Purkinje cell (primary cell): ENCODE data around the gene LYPD6. TPM values are rescaled to one million over a fixed set of nuclear protein-coding genes. Genes with fewer than 3 reads are reported as not detected.

Source experiments
- polyA plus RNA-seq: library from polyadenylated mRNA; unstranded; fragments of >200 nt; fragmentation: Nextera tagmentation; gene quantifications from 2 replicates; pipeline ENCODE4 v1.2.1, GENCODE V29; 2014

The LYPD6 gene, protein sequence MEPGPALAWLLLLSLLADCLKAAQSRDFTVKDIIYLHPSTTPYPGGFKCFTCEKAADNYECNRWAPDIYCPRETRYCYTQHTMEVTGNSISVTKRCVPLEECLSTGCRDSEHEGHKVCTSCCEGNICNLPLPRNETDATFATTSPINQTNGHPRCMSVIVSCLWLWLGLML
- polyA plus RNA-seq = 0.93 TPM in 1 of 2 replicates, not detected in the other

DNA sequence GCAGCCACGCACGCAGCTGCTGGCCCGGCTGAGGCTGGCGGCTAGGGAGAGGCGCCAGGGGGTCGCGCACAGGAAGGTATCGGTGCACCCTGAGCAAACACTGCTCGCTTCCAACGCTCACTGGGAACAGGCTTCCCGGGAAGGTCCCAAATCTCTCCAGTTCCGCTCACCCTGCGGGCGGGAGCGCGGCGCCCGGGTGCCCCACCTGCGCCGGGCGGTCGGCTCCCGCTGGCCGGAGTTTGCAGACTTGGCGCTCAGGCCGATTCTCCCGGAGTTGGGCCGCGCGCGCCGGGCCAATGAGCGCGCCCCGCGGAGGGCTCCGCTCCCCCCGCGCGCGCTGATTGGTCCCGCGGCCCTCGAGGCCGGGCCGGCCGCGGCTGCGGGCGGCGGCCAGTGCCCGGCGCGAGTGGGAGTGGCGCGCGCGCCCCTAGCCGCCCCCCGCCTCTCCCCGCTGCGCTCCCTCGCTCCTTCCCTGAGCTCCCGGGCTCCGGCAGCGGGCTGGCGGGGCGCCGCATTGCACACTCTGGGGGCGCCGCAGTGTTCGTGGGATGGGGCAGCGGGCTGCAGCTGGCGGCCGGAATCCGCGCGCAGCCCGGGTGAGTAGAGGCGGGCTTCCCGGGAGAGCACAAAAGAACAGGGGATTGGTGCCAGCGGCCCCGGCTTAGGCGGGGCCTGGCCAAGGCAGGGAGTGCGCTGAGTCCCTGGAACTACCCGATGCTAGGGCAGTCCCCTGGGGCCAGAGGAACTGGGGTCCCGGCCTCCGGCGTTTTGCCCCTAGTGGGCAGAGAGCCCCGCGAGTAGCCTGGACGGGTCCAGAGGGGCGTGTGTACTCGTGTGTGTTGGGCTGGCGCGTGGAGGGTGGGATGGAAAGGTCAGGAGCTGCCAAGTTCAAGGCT lies at the start of gene LYPD6:
TSS of gene LYPD6 (plus strand) at position 461 of the 896 bp plus-strand sequence. CDS start 107,122 bp downstream, outside the sequence.

